ENCODE data around the gene JUNB.
A peak's percentile ranks its signal among the peaks of the same experiment; 100 is the strongest.

The JUNB gene

DNA sequence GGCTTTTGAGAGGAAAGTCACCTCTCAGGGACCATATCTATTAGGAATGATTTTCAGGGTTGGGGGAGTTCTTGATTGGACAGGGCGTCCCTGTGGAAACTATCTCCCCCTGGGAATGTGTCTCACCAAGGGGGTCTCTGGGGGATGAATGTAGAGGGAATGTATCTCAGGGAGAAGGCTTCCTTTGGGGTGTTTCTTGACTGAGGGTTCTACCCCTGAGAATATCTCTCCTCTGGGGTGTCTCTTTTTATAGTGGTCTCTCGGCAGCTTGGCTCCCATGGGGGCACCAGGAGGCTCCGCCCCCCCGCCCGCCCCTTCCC, 42.1 kb downstream of the JUNB start:
- Histone ChIP-seq H3K4me3 (ENCODE audit: low read depth, low read length) (peak overlapping the region; percentile 43), H3K9me3 (ENCODE audit: control insufficient read depth, insufficient read depth, low read length) (no peaks in the 10 kb centered on the region), H3K4me1 (ENCODE audit: control insufficient read depth, insufficient read depth, low read length) (peaks cover 2% of the 10 kb centered on the region), H3K27me3 (ENCODE audit: control insufficient read depth, insufficient read depth, low read length) (peaks cover 25% of the 10 kb centered on the region), H3K36me3 (ENCODE audit: control insufficient read depth, insufficient read depth, low read length) (no peaks in the 10 kb centered on the region), H3K9ac (ENCODE audit: low read depth, low read length) (no peak overlapping the region)

DNA sequence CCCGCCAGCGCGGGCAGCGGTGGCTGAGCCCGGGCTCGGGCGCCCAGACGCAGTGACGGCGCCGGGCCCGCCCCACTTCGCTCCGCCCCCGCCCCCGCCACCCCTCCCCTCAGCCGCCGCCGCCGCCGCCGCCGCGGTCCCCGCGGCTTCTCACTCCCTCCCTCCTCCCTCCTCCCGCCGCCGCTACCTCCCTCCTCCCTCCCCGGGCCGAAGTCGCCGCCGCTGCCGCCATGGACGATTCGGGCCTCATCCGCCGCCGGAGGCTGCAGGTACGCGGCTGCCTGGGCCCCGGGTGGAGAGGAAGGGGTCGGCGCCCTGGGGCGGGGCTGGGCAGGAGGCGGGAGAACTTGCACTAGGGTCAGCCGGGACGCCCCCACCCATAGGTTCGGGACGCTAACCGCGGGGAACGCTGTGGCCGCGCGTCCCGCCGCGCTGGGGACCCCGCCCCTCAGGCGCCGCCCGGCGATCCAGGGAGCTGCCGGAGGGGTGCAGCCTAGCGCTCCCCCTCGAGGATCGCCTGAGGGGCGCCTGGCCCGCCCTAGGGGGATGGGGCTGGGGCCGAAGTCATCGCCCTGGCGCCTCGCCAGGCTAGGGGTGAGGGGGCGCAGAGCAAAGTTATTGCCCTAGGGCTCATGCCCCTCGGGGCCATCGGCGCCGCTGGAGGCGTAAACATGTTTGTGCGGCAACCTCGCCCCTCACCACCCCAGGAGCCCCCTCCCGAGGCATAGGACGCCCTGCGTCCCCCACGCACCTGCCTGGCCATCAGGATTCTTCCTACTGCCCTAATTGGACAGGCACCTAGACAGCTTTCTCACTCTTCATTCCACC, 42.7 kb downstream of the JUNB start:
- peaks cover 22% of the 10 kb centered on the region for H3K27me3 ChIP-seq (ENCODE audit: control insufficient read depth, insufficient read depth, low read length)
- H3K36me3 ChIP-seq (ENCODE audit: control insufficient read depth, insufficient read depth, low read length): no peaks in the 10 kb centered on the region
- H3K9ac ChIP-seq (ENCODE audit: low read depth, low read length): no peak overlapping the region
- peak overlapping the region; percentile 77 for H3K4me3 ChIP-seq (ENCODE audit: low read depth, low read length)
- peaks cover 2% of the 10 kb centered on the region for H3K4me1 ChIP-seq (ENCODE audit: control insufficient read depth, insufficient read depth, low read length)
- H3K9me3 ChIP-seq (ENCODE audit: control insufficient read depth, insufficient read depth, low read length): no peaks in the 10 kb centered on the region

DNA sequence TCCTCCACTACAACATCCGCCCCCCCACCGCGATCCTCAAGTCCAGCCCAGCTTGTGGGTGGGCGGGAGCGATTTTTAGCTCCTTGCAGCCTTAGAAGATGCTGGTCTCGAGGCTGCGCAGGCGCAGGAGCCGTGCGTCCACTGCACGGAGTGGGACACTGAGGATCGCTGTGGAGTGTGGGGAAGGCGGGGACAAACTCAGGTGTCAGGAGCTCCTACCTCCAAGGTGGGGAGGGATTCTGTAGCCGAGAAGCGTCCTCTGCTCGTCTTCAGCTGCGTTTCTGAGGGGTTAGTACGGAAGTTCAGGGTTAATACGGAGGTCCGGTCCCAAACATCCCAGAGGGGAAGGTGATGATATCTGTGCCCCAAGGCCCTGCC, 43.3 kb downstream of the JUNB start, which contains the start of gene RTBDN:
Gene RTBDN (minus strand): TSS at position 14 of the 378 bp plus-strand sequence. CDS start 4,600 bp downstream, outside the sequence.
- peaks cover 2% of the 10 kb centered on the region for H3K4me1 ChIP-seq (ENCODE audit: control insufficient read depth, insufficient read depth, low read length)
- no peak within 1 kb of the TSS for H3K9ac ChIP-seq (ENCODE audit: low read depth, low read length)
- H3K9me3 ChIP-seq (ENCODE audit: control insufficient read depth, insufficient read depth, low read length): no peaks in the 10 kb centered on the region
- peak within 1 kb of the TSS; percentile 77 for H3K4me3 ChIP-seq (ENCODE audit: low read depth, low read length)
- peaks cover 25% of the 10 kb centered on the region for H3K27me3 ChIP-seq (ENCODE audit: control insufficient read depth, insufficient read depth, low read length)
- no peaks in the 10 kb centered on the region for H3K36me3 ChIP-seq (ENCODE audit: control insufficient read depth, insufficient read depth, low read length)

DNA sequence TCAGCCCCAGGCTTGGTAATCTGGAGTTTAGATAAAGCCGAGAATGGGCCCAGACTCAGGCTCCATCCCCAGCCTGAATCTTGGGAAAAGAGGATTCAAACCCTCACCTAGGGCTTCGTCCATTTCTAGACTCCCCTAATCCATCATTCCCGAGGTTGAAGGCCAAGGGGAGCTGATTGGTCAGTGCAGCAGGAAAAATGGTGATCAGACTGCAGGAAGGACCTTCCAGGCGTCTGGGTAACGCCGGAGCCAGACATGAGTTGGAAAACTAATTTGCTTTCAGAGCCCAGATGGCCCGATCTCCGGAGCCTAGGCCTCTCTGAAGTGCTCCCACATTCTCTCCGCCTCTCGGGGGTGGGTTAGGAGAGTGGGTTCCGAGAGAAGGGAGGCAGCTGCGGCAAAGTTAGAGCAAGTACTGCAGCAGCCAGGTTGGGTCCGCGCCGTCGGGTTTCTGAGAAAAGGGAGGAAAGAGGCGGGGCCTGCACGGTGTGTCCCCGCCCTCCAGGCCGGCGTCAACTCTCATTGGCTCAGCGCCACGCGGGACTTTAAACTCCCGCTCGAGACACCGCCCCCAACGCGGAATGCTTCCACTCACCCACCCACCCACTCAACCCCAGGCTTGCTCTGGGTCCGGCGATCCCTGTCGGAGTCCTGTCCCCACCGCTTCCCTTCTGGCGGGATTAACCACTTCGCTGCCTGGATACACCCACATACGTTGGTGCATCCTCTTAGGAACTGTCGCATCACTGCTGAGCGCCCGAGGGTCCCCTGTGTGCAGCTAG, 43.9 kb downstream of the JUNB start:
- H3K36me3 ChIP-seq (ENCODE audit: control insufficient read depth, insufficient read depth, low read length): no peaks in the 10 kb centered on the region
- H3K4me1 ChIP-seq (ENCODE audit: control insufficient read depth, insufficient read depth, low read length): peaks cover 2% of the 10 kb centered on the region
- H3K9me3 ChIP-seq (ENCODE audit: control insufficient read depth, insufficient read depth, low read length): no peaks in the 10 kb centered on the region
- H3K27me3 ChIP-seq (ENCODE audit: control insufficient read depth, insufficient read depth, low read length): peaks cover 24% of the 10 kb centered on the region
- no peak overlapping the region for H3K9ac ChIP-seq (ENCODE audit: low read depth, low read length)
- H3K4me3 ChIP-seq (ENCODE audit: low read depth, low read length): peak overlapping the region; percentile 77

DNA sequence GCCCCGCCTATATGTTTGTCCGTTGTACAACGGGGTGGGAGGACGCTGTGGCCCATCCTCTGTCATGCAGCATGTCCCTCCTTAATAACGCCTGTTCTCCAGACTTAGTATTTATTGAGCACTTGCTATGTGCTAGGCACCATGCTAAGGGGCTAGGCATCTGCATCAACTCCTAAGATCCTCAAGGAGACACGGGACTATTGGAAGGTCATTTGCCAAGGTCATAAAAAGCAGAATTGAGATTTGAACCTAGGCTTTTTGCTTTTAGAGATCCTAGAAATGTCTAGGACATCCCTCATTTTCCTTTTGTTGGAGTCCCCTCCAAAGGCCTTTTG, 45.2 kb downstream of the JUNB start:
- Histone ChIP-seq H3K4me1 (ENCODE audit: control insufficient read depth, insufficient read depth, low read length) (peaks cover 3% of the 10 kb centered on the region), H3K4me3 (ENCODE audit: low read depth, low read length) (peak overlapping the region; percentile 23)

DNA sequence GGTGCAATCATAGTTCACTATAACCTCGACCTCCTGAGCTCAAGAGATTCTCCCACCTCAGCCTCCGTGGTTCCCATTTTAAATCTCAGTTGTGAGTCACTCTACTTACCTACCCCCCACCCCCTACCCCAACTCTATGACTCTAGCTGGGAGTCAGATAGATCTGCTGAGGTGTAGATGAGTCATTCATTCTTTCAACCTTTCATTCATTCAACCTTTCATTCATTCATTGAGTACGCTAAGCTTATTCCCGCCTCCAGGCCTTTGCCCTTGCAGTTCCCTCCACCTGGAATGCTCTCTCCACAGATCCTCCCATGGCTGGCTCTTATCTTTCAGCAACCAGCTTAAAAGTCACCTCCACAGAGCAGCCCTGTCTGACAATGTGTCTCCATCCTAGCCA, 45.9 kb downstream of the JUNB start:
- H3K4me3 ChIP-seq (ENCODE audit: low read depth, low read length): no peak overlapping the region
- H3K36me3 ChIP-seq (ENCODE audit: control insufficient read depth, insufficient read depth, low read length): no peaks in the 10 kb centered on the region
- H3K27me3 ChIP-seq (ENCODE audit: control insufficient read depth, insufficient read depth, low read length): peaks cover 17% of the 10 kb centered on the region
- H3K4me1 ChIP-seq (ENCODE audit: control insufficient read depth, insufficient read depth, low read length): peaks cover 5% of the 10 kb centered on the region
- no peak overlapping the region for H3K9ac ChIP-seq (ENCODE audit: low read depth, low read length)
- H3K9me3 ChIP-seq (ENCODE audit: control insufficient read depth, insufficient read depth, low read length): no peaks in the 10 kb centered on the region

More for the DNA sequence above, 45.2 kb downstream of the JUNB start:
- no peaks in the 10 kb centered on the region for H3K9me3 ChIP-seq (ENCODE audit: control insufficient read depth, insufficient read depth, low read length)
- no peaks in the 10 kb centered on the region for H3K36me3 ChIP-seq (ENCODE audit: control insufficient read depth, insufficient read depth, low read length)
- peaks cover 24% of the 10 kb centered on the region for H3K27me3 ChIP-seq (ENCODE audit: control insufficient read depth, insufficient read depth, low read length)
- no peak overlapping the region for H3K9ac ChIP-seq (ENCODE audit: low read depth, low read length)

DNA sequence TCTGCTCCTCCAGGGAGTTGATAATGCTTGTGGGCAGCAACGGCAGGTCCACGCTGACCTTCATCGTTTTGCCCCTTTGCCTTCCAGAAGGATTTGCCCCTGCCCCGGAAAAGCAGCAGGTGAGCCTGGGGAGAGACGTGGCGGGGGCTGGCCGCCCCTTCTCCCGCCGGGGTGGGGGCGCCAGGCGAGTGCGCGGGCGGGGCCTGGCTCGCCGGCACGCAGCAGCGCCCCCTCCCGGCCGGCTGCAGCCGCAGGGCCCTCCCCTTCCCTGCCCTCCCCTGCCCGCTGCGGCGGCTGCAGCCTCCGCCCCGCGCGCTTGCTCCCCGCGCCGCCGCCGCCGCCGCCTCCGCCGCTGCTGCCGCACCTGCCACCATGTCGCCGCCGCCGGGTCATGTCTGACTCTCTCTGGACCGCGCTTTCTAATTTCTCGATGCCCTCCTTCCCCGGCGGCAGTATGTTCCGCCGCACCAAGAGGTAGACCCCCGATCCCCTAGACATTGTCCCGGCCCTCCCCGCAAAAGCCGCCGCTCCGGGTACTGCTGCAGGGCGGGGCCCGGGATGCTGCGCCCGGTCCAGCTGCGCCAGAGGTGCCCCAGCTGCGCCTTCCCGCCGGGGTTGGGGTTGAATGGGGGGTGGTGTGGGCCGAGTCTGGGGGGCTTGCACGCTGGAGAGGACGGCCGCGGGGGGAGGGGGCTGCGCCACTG, 47.0 kb downstream of the JUNB start, which contains the start of gene MAST1:
Gene MAST1 (plus strand): TSS at position 334 of the 704 bp plus-strand sequence. CDS start 58 bp downstream, at position 392.
- no peaks in the 10 kb centered on the region for H3K9me3 ChIP-seq (ENCODE audit: control insufficient read depth, insufficient read depth, low read length)
- peaks cover 5% of the 10 kb centered on the region for H3K4me1 ChIP-seq (ENCODE audit: control insufficient read depth, insufficient read depth, low read length)
- peak within 1 kb of the TSS; percentile 55 for H3K4me3 ChIP-seq (ENCODE audit: low read depth, low read length)
- no peak within 1 kb of the TSS for H3K9ac ChIP-seq (ENCODE audit: low read depth, low read length)
- H3K36me3 ChIP-seq (ENCODE audit: control insufficient read depth, insufficient read depth, low read length): no peaks in the 10 kb centered on the region
- H3K27me3 ChIP-seq (ENCODE audit: control insufficient read depth, insufficient read depth, low read length): peaks cover 16% of the 10 kb centered on the region

DNA sequence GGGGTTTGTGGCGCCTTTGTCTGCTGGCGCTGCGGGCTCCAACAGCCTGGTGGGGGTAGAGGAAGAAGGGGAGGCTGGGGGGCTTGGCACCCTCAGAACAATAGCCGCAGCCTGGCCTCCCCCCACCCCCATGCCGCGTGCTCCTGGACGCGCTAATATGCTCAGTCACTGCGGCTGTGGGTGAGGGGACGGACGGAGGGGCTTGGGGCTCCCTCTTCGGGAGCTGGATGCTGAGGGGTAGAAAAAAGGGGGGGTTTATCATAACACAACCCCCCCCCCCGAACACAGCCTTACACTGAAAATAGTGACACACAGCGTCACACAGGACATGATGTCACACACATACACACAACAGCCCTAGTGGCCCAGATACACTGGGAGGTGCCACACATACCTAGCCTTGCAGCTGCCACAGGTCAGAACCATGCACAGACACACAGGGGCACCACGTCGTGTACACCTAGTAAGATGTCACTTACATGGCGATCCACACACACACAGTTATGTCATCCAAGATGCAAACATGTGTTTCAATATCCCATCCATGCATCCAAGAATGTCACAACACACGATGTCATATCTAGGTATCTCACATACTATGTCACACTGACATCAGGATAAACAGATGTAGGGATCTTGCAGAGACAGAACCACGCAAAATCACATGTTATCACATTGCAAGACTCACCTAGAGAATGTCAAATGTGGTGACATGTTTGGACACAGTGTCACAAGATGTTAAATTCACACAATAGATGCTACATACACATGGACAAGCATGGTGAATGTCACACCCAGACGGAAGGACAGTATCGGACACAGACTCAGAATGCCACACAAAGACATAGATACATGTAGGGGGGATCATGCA, 47.8 kb downstream of the JUNB start:
- no peaks in the 10 kb centered on the region for H3K9me3 ChIP-seq (ENCODE audit: control insufficient read depth, insufficient read depth, low read length)
- H3K27me3 ChIP-seq (ENCODE audit: control insufficient read depth, insufficient read depth, low read length): peaks cover 16% of the 10 kb centered on the region
- H3K36me3 ChIP-seq (ENCODE audit: control insufficient read depth, insufficient read depth, low read length): no peaks in the 10 kb centered on the region
- peaks cover 5% of the 10 kb centered on the region for H3K4me1 ChIP-seq (ENCODE audit: control insufficient read depth, insufficient read depth, low read length)
- no peak overlapping the region for H3K9ac ChIP-seq (ENCODE audit: low read depth, low read length)
- H3K4me3 ChIP-seq (ENCODE audit: low read depth, low read length): peak overlapping the region; percentile 55

DNA sequence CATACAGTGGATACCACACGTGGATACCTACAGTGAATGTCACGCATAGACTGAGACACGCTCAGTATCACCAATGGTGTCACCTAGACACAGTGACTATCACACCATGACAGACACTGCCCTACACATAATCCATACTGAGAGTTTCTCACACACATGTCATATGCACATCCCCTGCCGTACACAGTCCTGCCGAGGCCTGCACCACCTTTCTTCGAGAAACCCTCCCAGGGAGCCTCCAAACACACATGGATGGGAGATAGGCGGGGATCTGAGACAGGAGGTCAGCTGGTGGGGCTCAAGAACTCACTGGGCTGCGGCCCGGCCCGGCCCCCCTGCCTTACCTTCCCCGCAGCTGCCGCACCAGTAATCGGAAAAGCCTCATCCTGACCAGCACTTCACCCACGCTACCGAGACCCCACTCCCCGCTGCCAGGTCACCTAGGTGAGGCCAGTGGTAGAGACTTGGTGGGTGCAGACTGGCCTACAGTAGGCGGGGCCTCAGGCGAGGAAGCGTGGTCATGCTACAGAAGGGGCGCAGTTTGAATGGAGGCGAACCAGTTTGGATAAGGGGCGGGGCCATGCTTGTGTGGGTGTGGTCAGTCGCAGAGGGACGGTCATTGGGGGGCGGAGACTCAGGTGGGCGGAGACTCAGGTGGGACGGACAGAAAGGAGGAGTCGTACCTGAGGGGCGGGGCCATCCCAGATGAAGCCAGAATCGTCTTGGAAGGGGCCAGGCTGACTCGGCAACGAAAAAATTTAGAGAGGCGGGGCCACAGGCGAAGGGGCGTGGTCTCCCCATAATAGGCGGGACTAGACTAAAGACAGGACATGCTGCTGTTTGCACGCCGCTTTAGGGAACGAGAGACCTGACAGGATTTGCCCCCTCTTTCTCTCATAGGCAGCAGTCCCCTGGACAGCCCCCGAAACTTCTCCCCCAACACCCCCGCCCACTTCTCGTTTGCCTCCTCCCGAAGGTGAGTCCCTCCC, 49.1 kb downstream of the JUNB start:
- peaks cover 3% of the 10 kb centered on the region for H3K4me1 ChIP-seq (ENCODE audit: control insufficient read depth, insufficient read depth, low read length)
- peak overlapping the region; percentile 53 for H3K4me3 ChIP-seq (ENCODE audit: low read depth, low read length)

DNA sequence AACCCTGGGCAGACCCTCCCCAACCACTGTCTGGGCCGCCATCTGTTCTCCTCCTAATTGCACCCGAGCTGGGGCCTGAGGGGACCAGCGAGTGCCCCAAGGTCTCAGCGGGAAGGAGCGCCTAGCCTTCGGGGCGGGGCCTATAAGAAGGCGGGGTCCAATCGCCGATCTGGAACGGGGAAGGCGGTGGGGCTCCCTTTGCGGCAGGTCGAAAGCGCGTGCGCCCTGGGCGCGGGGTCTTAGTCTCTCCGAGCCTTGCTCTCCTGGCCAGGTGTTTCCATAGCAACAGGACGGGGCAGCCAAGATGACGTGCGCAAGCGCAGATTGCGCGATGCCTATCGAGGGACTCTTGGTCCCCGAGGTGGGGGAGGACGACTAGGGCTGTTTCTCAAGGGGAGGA, 49.8 kb downstream of the JUNB start:
- peaks cover 4% of the 10 kb centered on the region for H3K27me3 ChIP-seq (ENCODE audit: control insufficient read depth, insufficient read depth, low read length)

More for the DNA sequence above, 49.1 kb downstream of the JUNB start:
- no peak overlapping the region for H3K9ac ChIP-seq (ENCODE audit: low read depth, low read length)
- H3K36me3 ChIP-seq (ENCODE audit: control insufficient read depth, insufficient read depth, low read length): no peaks in the 10 kb centered on the region
- peaks cover 5% of the 10 kb centered on the region for H3K27me3 ChIP-seq (ENCODE audit: control insufficient read depth, insufficient read depth, low read length)
- no peaks in the 10 kb centered on the region for H3K9me3 ChIP-seq (ENCODE audit: control insufficient read depth, insufficient read depth, low read length)

More for the DNA sequence above, 49.8 kb downstream of the JUNB start:
- Histone ChIP-seq H3K9me3 (ENCODE audit: control insufficient read depth, insufficient read depth, low read length) (no peaks in the 10 kb centered on the region), H3K36me3 (ENCODE audit: control insufficient read depth, insufficient read depth, low read length) (no peaks in the 10 kb centered on the region), H3K4me1 (ENCODE audit: control insufficient read depth, insufficient read depth, low read length) (peaks cover 3% of the 10 kb centered on the region), H3K9ac (ENCODE audit: low read depth, low read length) (no peak overlapping the region), H3K4me3 (ENCODE audit: low read depth, low read length) (peak overlapping the region; percentile 53)
